GM19240 (cell line): ENCODE data around the gene CHRNB2.
A peak's percentile ranks its signal among the peaks of the same experiment; 100 is the strongest.

ENCODE experiments used
- DNase-seq: peaks from one replicate; pipeline ENCODE4 v3.0.0; 2011; ENCODE audit warnings: low spot score; ENCODE audit not compliant: insufficient read length

The CHRNB2 gene

DNA sequence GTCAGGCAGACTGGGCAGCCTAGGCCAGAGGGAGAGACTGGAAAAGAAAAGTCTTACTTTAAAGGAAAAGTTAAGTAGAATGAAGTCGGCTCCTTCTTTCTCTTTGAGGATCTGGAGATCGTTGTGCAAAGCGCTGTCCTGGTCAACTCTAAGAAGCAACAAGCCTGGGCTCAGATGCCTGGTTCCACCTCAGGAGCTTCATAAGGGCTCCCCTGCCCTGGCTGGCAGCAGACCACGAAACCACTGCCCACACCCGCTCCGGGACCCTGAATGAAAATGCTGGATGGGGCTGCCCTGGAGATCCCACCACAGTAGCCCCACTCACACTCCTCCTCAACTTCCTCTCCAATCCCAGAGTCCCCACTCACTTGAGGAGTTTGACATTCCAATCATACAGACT, 15.5 kb upstream of the CHRNB2 start:
- no peak for DNase-seq

- DNase-seq = no peak
Measured at GRCh38 chr1:154553056-154554030, 14.2 kb upstream of the CHRNB2 start.

DNA sequence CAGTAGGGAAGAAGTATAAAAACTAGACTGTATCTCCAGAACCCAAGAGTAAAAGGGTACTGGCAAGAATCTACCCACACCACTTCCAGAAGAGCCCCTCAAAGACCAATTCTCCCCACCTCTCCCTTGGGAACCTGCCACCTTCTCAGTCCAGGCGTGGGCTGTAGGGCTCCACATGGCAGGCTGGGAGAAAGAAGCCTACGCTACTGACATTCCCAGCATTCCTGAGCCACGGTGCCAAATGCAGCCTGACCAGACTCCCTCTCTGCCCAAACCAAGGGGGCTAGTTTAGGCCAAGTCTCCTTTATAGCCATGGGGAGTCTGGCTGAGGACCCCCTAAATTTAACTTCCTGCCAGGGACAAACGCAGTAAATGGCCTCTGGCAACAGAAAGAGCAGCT, 11.2 kb upstream of the CHRNB2 start:
- no peak for DNase-seq

DNA sequence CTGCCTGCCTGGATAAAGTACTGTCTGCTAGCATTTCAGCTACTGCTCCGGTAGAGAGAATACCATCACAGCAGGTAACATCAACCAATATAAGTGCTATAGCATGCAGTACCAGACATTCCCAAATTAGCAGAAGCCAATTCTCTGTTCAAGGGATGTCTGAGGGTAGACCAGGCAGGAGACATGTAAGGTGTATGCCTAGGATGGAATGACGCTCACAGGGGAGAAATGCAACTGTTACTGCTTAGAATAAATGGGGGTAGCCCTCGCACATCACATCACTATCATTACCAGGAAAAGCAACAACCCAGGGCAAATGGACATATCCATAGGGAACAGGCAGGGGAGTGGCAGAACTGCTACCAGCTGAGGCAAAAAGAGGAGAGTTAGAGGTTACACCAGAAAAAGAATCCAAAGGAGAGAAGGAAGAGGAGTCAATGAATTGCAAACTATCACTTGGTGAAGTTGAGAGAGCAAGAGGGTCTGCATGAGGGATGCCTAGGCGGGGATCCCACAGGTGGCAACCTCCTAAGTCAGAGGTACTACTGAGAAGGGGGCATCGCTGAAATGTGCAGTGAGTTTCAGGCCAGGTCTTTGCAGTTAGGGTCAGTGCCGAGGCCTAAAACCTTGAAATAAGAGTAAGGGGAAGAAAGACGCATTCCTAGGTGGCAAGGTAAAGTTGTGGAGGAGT, 10.2 kb upstream of the CHRNB2 start:
- DNase-seq = no peak

- no peak for DNase-seq
Measured at GRCh38 chr1:154557939-154558719, 9.4 kb upstream of the CHRNB2 start, which contains the start of gene UBE2Q1. Gene UBE2Q1, minus strand, starts transcription at chr1:154558662. Its CDS starts 109 bp downstream, at chr1:154558553.

DNA sequence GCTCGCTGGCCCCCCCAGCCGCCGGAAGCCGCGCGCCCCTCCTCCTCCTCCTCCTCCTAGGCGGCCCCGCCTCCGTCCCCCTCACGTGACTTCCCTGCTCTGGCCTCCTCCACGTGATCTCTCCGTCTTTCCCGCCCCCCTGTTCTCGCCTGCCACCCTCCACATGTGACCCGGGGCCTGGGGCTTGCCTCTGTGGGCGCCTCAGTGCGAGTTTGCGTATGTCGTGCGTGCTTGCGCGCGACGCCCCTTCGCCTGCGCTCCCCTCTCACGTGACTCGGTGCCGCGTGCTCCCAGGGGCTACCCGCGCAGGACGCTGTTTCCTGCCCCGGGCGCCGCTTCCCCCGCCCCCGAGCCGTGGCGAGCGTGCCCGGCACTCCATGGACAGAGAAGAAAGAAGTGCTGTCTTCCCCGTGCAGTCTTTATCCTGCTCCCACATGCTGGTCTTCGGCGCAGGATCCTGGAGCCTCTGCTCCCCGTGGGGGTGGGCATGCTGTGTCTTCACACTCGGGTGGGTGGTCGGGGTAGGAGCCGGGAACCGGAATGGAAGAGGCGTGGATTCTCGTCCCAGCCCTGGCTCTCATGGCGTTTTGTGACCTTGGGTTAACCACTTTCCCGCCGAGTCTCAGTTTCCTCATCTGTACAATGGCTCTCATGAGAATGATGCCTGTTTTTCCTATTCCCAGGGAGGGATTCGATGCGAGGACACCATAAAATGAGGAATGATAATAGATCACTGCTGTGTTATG, 8.7 kb upstream of the CHRNB2 start:
- DNase-seq = peak; percentile 92

GRCh38 chr1:154559466-154560044, 8.0 kb upstream of the CHRNB2 start:
- DNase-seq = peak; percentile 69

DNA sequence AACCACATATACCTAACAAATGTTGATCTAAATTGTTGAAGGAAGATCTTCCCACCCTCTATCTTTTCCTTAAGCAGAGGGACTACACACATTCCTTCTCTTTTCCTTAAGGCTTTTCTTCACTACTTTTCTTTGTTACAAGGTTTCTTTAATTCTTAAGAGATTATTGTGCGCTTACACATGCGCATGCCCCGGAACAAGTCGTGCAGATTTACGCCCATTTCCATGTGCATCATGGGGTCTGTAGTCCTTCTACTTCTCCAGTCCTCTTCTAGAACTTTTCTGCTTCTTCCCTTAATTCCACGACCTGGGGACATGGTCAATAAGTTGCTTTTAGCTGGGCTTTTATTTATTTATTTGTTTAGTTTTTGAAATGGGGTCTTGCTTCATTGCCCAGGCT, 1.7 kb upstream of the CHRNB2 start:
- DNase-seq = no peak

DNA sequence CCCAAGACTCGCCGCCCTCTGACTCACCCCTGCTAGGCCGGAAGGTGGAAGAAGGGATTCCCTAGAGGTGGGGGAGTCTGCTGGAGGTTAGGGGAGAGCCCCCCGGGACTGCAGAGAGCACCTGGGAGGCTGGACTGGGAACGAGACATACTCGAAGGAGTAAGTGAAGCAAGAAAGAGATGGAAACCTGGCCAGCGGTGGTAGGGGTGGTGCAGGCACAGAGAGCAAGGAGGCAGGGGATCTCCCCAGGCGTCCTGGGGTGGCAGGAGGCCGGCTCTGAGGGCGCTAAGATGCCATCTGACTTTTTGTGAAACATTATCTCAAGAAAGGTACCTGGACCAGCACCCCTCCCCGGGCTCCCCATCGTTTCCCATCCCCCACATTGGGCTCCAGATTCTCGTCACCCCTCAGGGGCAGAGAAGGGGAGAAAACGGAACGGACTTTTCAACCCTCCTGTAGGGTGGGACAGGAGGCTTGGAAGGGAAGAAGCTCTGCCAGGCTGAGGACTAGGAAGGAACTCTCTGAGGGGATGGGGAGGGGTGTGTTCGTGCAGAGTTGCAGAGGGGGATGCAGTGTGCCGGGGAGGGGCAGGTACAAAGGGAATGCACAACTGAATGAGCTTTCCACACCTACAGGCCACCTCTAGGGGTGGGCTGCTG, 708 bp downstream of the CHRNB2 start:
- no peak for DNase-seq

GRCh38 chr1:154571244-154571963, 3.8 kb downstream of the CHRNB2 start:
- DNase-seq = no peak

DNA sequence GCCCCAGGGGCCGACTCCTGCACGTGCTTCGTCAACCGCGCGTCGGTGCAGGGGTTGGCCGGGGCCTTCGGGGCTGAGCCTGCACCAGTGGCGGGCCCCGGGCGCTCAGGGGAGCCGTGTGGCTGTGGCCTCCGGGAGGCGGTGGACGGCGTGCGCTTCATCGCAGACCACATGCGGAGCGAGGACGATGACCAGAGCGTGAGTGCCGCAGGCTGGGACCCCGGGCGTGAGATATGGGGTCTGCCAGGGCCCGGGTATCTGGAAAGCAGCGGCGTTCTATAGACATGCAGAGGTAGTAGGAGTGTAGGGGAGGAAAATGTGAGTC, 4.3 kb downstream of the CHRNB2 start:
- DNase-seq = no peak

DNA sequence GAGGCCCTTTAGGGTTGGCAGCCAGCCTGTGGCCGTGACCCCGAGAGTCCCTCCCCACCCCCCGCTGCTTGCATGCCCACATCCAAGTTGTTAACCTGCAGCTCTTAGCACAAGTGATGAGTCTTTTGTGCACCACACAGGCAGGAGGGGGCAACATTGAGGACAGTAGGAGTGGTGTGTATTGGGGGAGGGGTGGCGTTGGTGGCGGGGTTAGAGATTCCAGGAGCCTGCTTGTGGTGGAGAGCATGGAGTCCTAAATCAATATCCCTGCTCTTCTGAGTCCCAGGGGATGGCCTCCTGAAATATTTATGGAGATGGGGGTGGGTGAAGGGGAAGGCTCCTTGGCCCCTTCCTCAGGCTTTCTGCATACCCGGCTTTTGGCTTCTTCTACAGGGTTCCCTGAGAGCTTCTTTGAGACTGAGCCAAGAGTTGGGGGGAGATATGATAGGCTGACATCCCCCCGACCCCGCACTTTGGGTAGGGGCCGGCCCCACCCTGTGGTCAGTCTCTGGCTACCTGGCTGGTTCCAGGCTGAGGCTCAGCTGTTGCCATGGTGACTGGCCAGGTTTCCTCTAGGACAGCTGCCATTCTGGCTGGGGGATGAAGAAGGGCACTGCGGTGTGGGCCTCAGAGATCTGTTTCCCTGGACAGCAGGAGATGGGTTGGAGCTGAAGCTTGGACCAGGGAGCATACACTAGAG, 5.0 kb downstream of the CHRNB2 start:
- DNase-seq = no peak

- no peak for DNase-seq
Measured at GRCh38 chr1:154573168-154573510, 5.6 kb downstream of the CHRNB2 start.

DNA sequence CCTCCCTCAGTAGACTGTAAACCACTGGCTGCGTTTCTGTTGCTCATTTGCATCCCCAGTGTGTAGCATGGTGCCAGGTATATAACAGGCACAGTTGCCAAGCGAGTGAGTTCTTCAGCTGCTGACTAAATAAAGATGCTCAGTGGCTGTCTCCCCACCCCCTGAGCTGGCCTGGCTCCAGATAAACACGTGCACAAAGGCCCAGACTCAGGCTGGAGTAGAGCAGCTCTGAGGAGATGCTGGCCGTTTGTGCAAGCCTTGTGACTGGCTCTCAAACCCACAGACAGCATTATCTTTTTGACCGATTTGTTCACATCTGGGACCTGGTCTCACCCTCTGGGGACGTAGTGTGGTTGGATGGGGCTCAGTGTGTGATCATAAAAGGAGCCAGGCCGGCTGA, 7.1 kb downstream of the CHRNB2 start:
- no peak for DNase-seq

GRCh38 chr1:154575147-154575927, 7.8 kb downstream of the CHRNB2 start:
- DNase-seq = no peak

DNA sequence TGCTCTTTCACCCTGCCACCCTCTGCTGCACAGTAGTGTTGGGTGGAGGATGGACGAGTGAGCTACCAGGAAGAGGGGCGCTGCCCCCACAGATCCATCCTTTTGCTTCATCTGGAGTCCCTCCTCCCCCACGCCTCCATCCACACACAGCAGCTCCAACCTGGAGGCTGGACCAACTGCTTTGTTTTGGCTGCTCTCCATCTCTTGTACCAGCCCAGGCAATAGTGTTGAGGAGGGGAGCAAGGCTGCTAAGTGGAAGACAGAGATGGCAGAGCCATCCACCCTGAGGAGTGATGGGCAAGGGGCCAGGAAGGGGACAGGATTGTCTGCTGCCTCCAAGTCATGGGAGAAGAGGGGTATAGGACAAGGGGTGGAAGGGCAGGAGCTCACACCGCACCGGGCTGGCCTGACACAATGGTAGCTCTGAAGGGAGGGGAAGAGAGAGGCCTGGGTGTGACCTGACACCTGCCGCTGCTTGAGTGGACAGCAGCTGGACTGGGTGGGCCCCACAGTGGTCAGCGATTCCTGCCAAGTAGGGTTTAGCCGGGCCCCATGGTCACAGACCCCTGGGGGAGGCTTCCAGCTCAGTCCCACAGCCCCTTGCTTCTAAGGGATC, 8.5 kb downstream of the CHRNB2 start:
- DNase-seq = no peak

- DNase-seq = no peak
Measured at GRCh38 chr1:154577346-154578057, 9.9 kb downstream of the CHRNB2 start.
